Measurements from ENCODE around the gene RIPPLY1. TPM values are rescaled to one million over a fixed set of nuclear protein-coding genes. Genes with fewer than 3 reads are reported as not detected.

Gene RIPPLY1
- total RNA-seq, 1 donor = not detected

GRCh38 chrX:106863697-106864096 is 39.4 kb downstream of the RIPPLY1 start:
- peaks cover 3% of the 10 kb centered on the region for H3K9me3 ChIP-seq (ENCODE audit: low read depth, low read length)
- H3K27me3 ChIP-seq (ENCODE audit: insufficient read depth, low read length) = no peaks in the 10 kb centered on the region
- no peak overlapping the region for H3K27ac ChIP-seq (ENCODE audit: low read depth, low read length)
- H3K36me3 ChIP-seq (ENCODE audit: insufficient read depth, low read length) = peaks cover 11% of the 10 kb centered on the region
- peaks cover 2% of the 10 kb centered on the region for H3K4me1 ChIP-seq (ENCODE audit: insufficient read depth, low read length)
- no peak for TF ChIP-seq CTCF (IDR thresholded peaks at IDR 0.05; ENCODE audit: extremely low read depth, low read depth, low read length)
- DNase-seq (ENCODE audit: insufficient read length, low spot score, missing footprints) = no peak
- H3K79me2 ChIP-seq (ENCODE audit: insufficient read depth, low read length) = no peaks in the 10 kb centered on the region
- H3K4me2 ChIP-seq (ENCODE audit: insufficient read depth, low read length) = no peak overlapping the region
- no peak overlapping the region for H2AFZ ChIP-seq (ENCODE audit: low read length)
- peaks cover 7% of the 10 kb centered on the region for H4K20me1 ChIP-seq (ENCODE audit: insufficient read depth, low read length)
- H3K4me3 ChIP-seq (ENCODE audit: insufficient read depth, low read length) = no peak overlapping the region

- peak; percentile 57 for TF ChIP-seq CTCF (IDR thresholded peaks at IDR 0.05; ENCODE audit: extremely low read depth, low read depth, low read length)
- H3K9me3 ChIP-seq (ENCODE audit: low read depth, low read length) = peaks cover 3% of the 10 kb centered on the region
- H3K4me2 ChIP-seq (ENCODE audit: insufficient read depth, low read length) = no peak overlapping the region
- H3K4me1 ChIP-seq (ENCODE audit: insufficient read depth, low read length) = peaks cover 2% of the 10 kb centered on the region
- DNase-seq (ENCODE audit: insufficient read length, low spot score, missing footprints) = peak; percentile 58
- no peaks in the 10 kb centered on the region for H3K27me3 ChIP-seq (ENCODE audit: insufficient read depth, low read length)
- no peak overlapping the region for H3K27ac ChIP-seq (ENCODE audit: low read depth, low read length)
- peaks cover 7% of the 10 kb centered on the region for H4K20me1 ChIP-seq (ENCODE audit: insufficient read depth, low read length)
- no peaks in the 10 kb centered on the region for H3K79me2 ChIP-seq (ENCODE audit: insufficient read depth, low read length)
- no peak overlapping the region for H3K4me3 ChIP-seq (ENCODE audit: insufficient read depth, low read length)
- H2AFZ ChIP-seq (ENCODE audit: low read length) = no peak overlapping the region
- peaks cover 11% of the 10 kb centered on the region for H3K36me3 ChIP-seq (ENCODE audit: insufficient read depth, low read length)
Observed at GRCh38 chrX:106862972-106863688, 40.0 kb downstream of the RIPPLY1 start.

Other genes with a start within 250 kb of the RIPPLY1 start
- 0.59 and 0.72 TPM in 2 replicates for gene RNF128, start 176.6 kb downstream of the RIPPLY1 start, total RNA-seq
- gene TBC1D8B, start 100.7 kb downstream of the RIPPLY1 start, total RNA-seq = 12.3 and 14.7 TPM in 2 replicates
- gene CLDN2, start 17.1 kb upstream of the RIPPLY1 start, total RNA-seq = not detected in 2 replicates
- 39.8 and 47.1 TPM in 2 replicates for gene MORC4, start 96.9 kb upstream of the RIPPLY1 start, total RNA-seq
- 13.8 and 15.3 TPM in 2 replicates for gene RBM41, start 215.5 kb upstream of the RIPPLY1 start, total RNA-seq

All from osteoblast (primary cell).